ENCODE measurements around the gene ASCC3. TPM values are rescaled to one million over a fixed set of nuclear protein-coding genes. Genes with fewer than 3 reads are reported as not detected.

The ASCC3 gene
- total RNA-seq, 1 experiment from 2014 or later = 40.5 TPM

DNA sequence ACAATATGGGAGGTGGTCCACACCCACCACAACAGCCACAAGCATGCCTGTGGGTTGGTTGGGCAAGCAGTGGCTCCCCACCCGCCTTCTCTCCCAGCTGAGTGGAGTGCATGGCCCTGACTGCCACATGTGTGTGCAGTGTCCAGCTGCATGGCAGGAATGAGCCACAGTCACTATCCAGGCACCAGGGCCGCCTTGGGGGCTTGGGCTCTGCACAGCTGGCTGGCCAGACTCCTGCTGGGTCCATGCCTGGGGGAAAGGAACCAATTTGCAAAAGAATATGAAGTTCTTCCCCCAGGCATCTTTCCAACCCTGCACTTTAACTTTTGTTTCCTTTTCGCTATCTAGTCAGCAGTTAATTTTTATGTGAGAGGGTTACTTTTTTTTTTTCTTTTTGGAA, 11.6 kb upstream of the ASCC3 start:
- no peaks in the 10 kb centered on the region for H3K4me1 ChIP-seq (ENCODE audit: control insufficient read depth in 1 of 2, insufficient read depth in 2 of 2, low read length in 2 of 2)
- H3K79me2 ChIP-seq (ENCODE audit: insufficient read depth, low read length) = no peaks in the 10 kb centered on the region
- no peak overlapping the region for H2AFZ ChIP-seq (ENCODE audit: low read depth, low read length, poor library complexity, severe bottlenecking)
- no peak overlapping the region for H3K4me2 ChIP-seq (ENCODE audit: low read length)
- ChIA-PET CTCF (no interaction called here), POLR2A (no interaction called here), RAD21 (ENCODE audit: low non-redundant PET in 1 of 2, low total read pairs in 2 of 2, uncharacterized antibody in 2 of 2, unreplicated experiment in 2 of 2) (no interaction called here)
- no peaks in the 10 kb centered on the region for H3K9me3 ChIP-seq (ENCODE audit: control insufficient read depth in 1 of 2, insufficient read depth in 1 of 2, low read depth in 1 of 2, low read length in 2 of 2)
- no peak overlapping the region for H3K27ac ChIP-seq (ENCODE audit: low read depth, low read length)
- no peak overlapping the region for H3K4me3 ChIP-seq (replicated peaks in 1 of 2; ENCODE audit: low read depth in 1 of 2, low read length in 2 of 2)
- ATAC-seq = no peak
- no peaks in the 10 kb centered on the region for H3K9me2 ChIP-seq (ENCODE audit: insufficient read depth)
- H3K9ac ChIP-seq (ENCODE audit: low read length) = no peak overlapping the region
- no peaks in the 10 kb centered on the region for H3K27me3 ChIP-seq (ENCODE audit: insufficient read depth, low read length)
- H4K20me1 ChIP-seq (ENCODE audit: insufficient read depth) = no peaks in the 10 kb centered on the region
- TF ChIP-seq ZFX (IDR thresholded peaks at IDR 0.05) = no peak
- TF ChIP-seq TCF7L2 (IDR thresholded peaks at IDR 0.05; ENCODE audit: borderline replicate concordance, extremely low read depth, insufficient read depth, insufficient read length) = no peak
- no peaks in the 10 kb centered on the region for H3K36me3 ChIP-seq (ENCODE audit: control insufficient read depth in 1 of 2, insufficient read depth in 2 of 2, low read length in 2 of 2)
- DNase-seq (ENCODE audit: low read depth, low spot score) = no peak
- BruUV-seq (replicated peaks) = no TSS peak
- intact Hi-C loops (cut with micrococcal nuclease) = no loop called here

GRCh38 chr6:100892116-100892515, 11.0 kb upstream of the ASCC3 start:
- Histone ChIP-seq H2AFZ (ENCODE audit: low read depth, low read length, poor library complexity, severe bottlenecking) (no peak overlapping the region), H3K36me3 (ENCODE audit: control insufficient read depth in 1 of 2, insufficient read depth in 2 of 2, low read length in 2 of 2) (no peaks in the 10 kb centered on the region), H3K4me3 (replicated peaks in 1 of 2; ENCODE audit: low read depth in 1 of 2, low read length in 2 of 2) (no peak overlapping the region), H3K9me2 (ENCODE audit: insufficient read depth) (no peaks in the 10 kb centered on the region), H3K9ac (ENCODE audit: low read length) (no peak overlapping the region), H3K79me2 (ENCODE audit: insufficient read depth, low read length) (no peaks in the 10 kb centered on the region), H4K20me1 (ENCODE audit: insufficient read depth) (no peaks in the 10 kb centered on the region), H3K4me2 (ENCODE audit: low read length) (no peak overlapping the region), H3K27ac (ENCODE audit: low read depth, low read length) (no peak overlapping the region), H3K27me3 (ENCODE audit: insufficient read depth, low read length) (no peaks in the 10 kb centered on the region), H3K9me3 (ENCODE audit: control insufficient read depth in 1 of 2, insufficient read depth in 1 of 2, low read depth in 1 of 2, low read length in 2 of 2) (no peaks in the 10 kb centered on the region), H3K4me1 (ENCODE audit: control insufficient read depth in 1 of 2, insufficient read depth in 2 of 2, low read length in 2 of 2) (no peaks in the 10 kb centered on the region)
- CTCF ChIA-PET = no interaction called here
- no peak for DNase-seq (ENCODE audit: low read depth, low spot score)
- ATAC-seq = no peak
- intact Hi-C loops (cut with micrococcal nuclease) = no loop called here
- no TSS peak for BruUV-seq (replicated peaks)
- POLR2A ChIA-PET = no interaction called here
- TF ChIP-seq ZNF274 (IDR thresholded peaks at IDR 0.05; ENCODE audit: low read depth, low read length) (no peak), EGR1 (IDR thresholded peaks at IDR 0.05; ENCODE audit: low read depth) (no peak), RAD21 (IDR thresholded peaks at IDR 0.05; ENCODE audit: low read depth) (no peak), TCF7L2 (IDR thresholded peaks at IDR 0.05; ENCODE audit: borderline replicate concordance, extremely low read depth, insufficient read depth, insufficient read length) (no peak), YY1 (IDR thresholded peaks at IDR 0.05; ENCODE audit: extremely low read depth, insufficient replicate concordance, low read depth, low read length) (no peak), CBX3 (IDR thresholded peaks at IDR 0.05; ENCODE audit: low read depth) (no peak), FOSL1 (IDR thresholded peaks at IDR 0.05; ENCODE audit: low read depth) (no peak), SP1 (IDR thresholded peaks at IDR 0.05; ENCODE audit: low read depth) (no peak), ELF1 (IDR thresholded peaks at IDR 0.05; ENCODE audit: borderline replicate concordance, low read depth) (no peak), EZH2phosphoT487 (IDR thresholded peaks at IDR 0.05; ENCODE audit: borderline replicate concordance) (no peak), EZH2 (IDR thresholded peaks at IDR 0.05) (no peak), POLR2AphosphoS5 (IDR thresholded peaks at IDR 0.05; ENCODE audit: low read depth, low read length) (no peak)
- TF ChIP-seq, protein P1, sequence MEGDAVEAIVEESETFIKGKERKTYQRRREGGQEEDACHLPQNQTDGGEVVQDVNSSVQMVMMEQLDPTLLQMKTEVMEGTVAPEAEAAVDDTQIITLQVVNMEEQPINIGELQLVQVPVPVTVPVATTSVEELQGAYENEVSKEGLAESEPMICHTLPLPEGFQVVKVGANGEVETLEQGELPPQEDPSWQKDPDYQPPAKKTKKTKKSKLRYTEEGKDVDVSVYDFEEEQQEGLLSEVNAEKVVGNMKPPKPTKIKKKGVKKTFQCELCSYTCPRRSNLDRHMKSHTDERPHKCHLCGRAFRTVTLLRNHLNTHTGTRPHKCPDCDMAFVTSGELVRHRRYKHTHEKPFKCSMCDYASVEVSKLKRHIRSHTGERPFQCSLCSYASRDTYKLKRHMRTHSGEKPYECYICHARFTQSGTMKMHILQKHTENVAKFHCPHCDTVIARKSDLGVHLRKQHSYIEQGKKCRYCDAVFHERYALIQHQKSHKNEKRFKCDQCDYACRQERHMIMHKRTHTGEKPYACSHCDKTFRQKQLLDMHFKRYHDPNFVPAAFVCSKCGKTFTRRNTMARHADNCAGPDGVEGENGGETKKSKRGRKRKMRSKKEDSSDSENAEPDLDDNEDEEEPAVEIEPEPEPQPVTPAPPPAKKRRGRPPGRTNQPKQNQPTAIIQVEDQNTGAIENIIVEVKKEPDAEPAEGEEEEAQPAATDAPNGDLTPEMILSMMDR (IDR thresholded peaks at IDR 0.05 in 2 of 3, conservative IDR thresholded peaks at IDR 0.05 in 1 of 3; ENCODE audit: borderline replicate concordance in 1 of 3, insufficient read depth in 1 of 3, low read depth in 2 of 3, low read length in 2 of 3) = no peak
- TF ChIP-seq, protein P2, sequence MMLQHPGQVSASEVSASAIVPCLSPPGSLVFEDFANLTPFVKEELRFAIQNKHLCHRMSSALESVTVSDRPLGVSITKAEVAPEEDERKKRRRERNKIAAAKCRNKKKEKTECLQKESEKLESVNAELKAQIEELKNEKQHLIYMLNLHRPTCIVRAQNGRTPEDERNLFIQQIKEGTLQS (IDR thresholded peaks at IDR 0.05) = no peak
- TF ChIP-seq, protein P3, sequence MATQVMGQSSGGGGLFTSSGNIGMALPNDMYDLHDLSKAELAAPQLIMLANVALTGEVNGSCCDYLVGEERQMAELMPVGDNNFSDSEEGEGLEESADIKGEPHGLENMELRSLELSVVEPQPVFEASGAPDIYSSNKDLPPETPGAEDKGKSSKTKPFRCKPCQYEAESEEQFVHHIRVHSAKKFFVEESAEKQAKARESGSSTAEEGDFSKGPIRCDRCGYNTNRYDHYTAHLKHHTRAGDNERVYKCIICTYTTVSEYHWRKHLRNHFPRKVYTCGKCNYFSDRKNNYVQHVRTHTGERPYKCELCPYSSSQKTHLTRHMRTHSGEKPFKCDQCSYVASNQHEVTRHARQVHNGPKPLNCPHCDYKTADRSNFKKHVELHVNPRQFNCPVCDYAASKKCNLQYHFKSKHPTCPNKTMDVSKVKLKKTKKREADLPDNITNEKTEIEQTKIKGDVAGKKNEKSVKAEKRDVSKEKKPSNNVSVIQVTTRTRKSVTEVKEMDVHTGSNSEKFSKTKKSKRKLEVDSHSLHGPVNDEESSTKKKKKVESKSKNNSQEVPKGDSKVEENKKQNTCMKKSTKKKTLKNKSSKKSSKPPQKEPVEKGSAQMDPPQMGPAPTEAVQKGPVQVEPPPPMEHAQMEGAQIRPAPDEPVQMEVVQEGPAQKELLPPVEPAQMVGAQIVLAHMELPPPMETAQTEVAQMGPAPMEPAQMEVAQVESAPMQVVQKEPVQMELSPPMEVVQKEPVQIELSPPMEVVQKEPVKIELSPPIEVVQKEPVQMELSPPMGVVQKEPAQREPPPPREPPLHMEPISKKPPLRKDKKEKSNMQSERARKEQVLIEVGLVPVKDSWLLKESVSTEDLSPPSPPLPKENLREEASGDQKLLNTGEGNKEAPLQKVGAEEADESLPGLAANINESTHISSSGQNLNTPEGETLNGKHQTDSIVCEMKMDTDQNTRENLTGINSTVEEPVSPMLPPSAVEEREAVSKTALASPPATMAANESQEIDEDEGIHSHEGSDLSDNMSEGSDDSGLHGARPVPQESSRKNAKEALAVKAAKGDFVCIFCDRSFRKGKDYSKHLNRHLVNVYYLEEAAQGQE (IDR thresholded peaks at IDR 0.05; ENCODE audit: low read depth) = no peak
- RAD21 ChIA-PET (ENCODE audit: low non-redundant PET in 1 of 2, low total read pairs in 2 of 2, uncharacterized antibody in 2 of 2, unreplicated experiment in 2 of 2) = no interaction called here

All from HCT116 (cell line).